HepG2 (cell line): Measurements from ENCODE around the gene VIM. TPM values are rescaled to one million over a fixed set of nuclear protein-coding genes. Genes with fewer than 3 reads are reported as not detected.

Source experiments
- ATAC-seq: fragments of 200-7000 bp; cut with Tn5 transposase; 3 replicates; pipeline ENCODE4 v1.9.1; 2020; ENCODE audit warnings: mild to moderate bottlenecking, moderate library complexity
- BruUV-seq: library from RNA; stranded (reverse); fragments of 400-500 nt; replicated peaks from 2 replicates; lab custom pipeline; 2021; lab: Mats Ljungman, UMichigan
- CTCF ChIA-PET: fragments of 300-600 bp; formaldehyde crosslinking; extraction: SDS; loops from one replicate; lab custom pipeline; 2021; ENCODE audit warnings: low total read pairs, inconsistent platforms, low intra/inter-chr PET ratio; lab: Yijun Ruan, JAX
- POLR2A ChIA-PET: fragments of 350-600 bp; sonication (Branson Sonifier 250); formaldehyde crosslinking; loops from one replicate; lab custom pipeline; 2020; ENCODE audit warnings: antibody characterized with exemption, inconsistent platforms; lab: Yijun Ruan, JAX
- DNase-seq: peaks from one replicate; pipeline ENCODE4 v3.0.0-alpha.2; 2015; ENCODE audit warnings: low spot score
- FAIRE-seq: peaks from 3 replicates; lab custom pipeline; 2011; peaks lifted over from hg19 to GRCh38; lab: Jason Lieb, UNC
- H2AFZ ChIP-seq: one replicate; pipeline ENCODE4 v1.6.1; 2011; ENCODE audit warnings: low read length, inconsistent platforms
- H3K27ac ChIP-seq: fragments of 300-600 bp; 3 replicates; pipeline ENCODE4 v1.8.0; 2011; ENCODE audit warnings: mixed run types, mild to moderate bottlenecking, mixed read lengths, low read length, inconsistent platforms; ENCODE audit not compliant: insufficient read depth; ENCODE audit errors: extremely low read length
- H3K27me3 ChIP-seq, 2 experiments: fragments of 200-600 bp in 1 of 2; 2 replicates in 1 of 2; 3 replicates in 1 of 2; pipeline versions ENCODE4 v1.6.0 to v1.8.0; 2011; ENCODE audit warnings: low read length in 2 of 2, mild to moderate bottlenecking in 2 of 2, moderate library complexity in 2 of 2, inconsistent platforms in 1 of 2; ENCODE audit not compliant: insufficient read depth in 2 of 2, control insufficient read depth in 1 of 2
- H3K36me3 ChIP-seq, 2 experiments: fragments of 200-600 bp in 1 of 2; replicated peaks in 1 of 2; 2 replicates in 1 of 2; 3 replicates in 1 of 2; pipeline versions ENCODE4 v1.5.1 to v1.8.0; 2011; ENCODE audit warnings: low read length in 2 of 2, inconsistent platforms in 1 of 2; ENCODE audit not compliant: insufficient read depth in 2 of 2, control insufficient read depth in 1 of 2
- H3K4me1 ChIP-seq: 2 replicates; pipeline ENCODE4 v1.5.1; 2012; ENCODE audit warnings: low read length, inconsistent platforms; ENCODE audit not compliant: insufficient read depth
- H3K4me2 ChIP-seq: 2 replicates; pipeline ENCODE4 v1.6.0; 2011; ENCODE audit warnings: low read depth, low read length, inconsistent platforms
- H3K4me3 ChIP-seq, 3 experiments: fragments of 200-600 bp in 1 of 3; sonication (generic), shearing (Covaris generic) in 1 of 3; replicated peaks in 1 of 3; 2 replicates each; pipeline ENCODE4 v1.5.1; 2011 to 2016; ENCODE audit warnings: low read length in 3 of 3, inconsistent platforms in 2 of 3, low read depth in 2 of 3, mild to moderate bottlenecking in 2 of 3, control low read depth in 1 of 3, mixed read lengths in 1 of 3; ENCODE audit not compliant: insufficient read depth in 1 of 3
- H3K79me2 ChIP-seq: one replicate; pipeline ENCODE4 v1.6.1; 2011; ENCODE audit warnings: low read length, inconsistent platforms; ENCODE audit not compliant: insufficient read depth
- H3K9ac ChIP-seq: 2 replicates; pipeline ENCODE4 v1.6.0; 2011; ENCODE audit warnings: mild to moderate bottlenecking, low read depth, low read length, inconsistent platforms; ENCODE audit not compliant: insufficient read depth
- H3K9me3 ChIP-seq: 2 replicates; pipeline ENCODE4 v1.5.1; 2012; ENCODE audit warnings: mild to moderate bottlenecking, low read length
- H4K20me1 ChIP-seq: 2 replicates; pipeline ENCODE4 v1.6.0; 2011; ENCODE audit warnings: inconsistent platforms, mild to moderate bottlenecking, low read length, moderate library complexity; ENCODE audit not compliant: insufficient read depth
- ATF7 ChIP-seq, 2 experiments: fragments of 450-650 bp in 1 of 2; sonication (generic) in 1 of 2; formaldehyde crosslinking in 1 of 2; IDR thresholded peaks; 2 replicates each; pipeline versions ENCODE4 v1.4.0 to v1.6.1; 2016 to 2020; ENCODE audit warnings: antibody characterized with exemption in 1 of 2, mild to moderate bottlenecking in 1 of 2, missing genetic modification reagents in 1 of 2
- DZIP1 ChIP-seq: sonication (generic); formaldehyde crosslinking; IDR thresholded peaks from 2 replicates; pipeline ENCODE4 v1.5.0; 2020; ENCODE audit warnings: mild to moderate bottlenecking, missing genetic modification reagents
- HMG20B ChIP-seq: conservative IDR thresholded peaks from 2 replicates; pipeline ENCODE4 v1.6.1; 2016; ENCODE audit warnings: missing genetic modification reagents, missing compliant biosample characterization
- KLF9 ChIP-seq: IDR thresholded peaks from 2 replicates; pipeline ENCODE4 v1.6.1; 2016; ENCODE audit warnings: low read depth
- PITX1 ChIP-seq: sonication (generic); formaldehyde crosslinking; IDR thresholded peaks from 2 replicates; pipeline ENCODE4 v1.5.1; 2020; ENCODE audit warnings: mild to moderate bottlenecking, missing genetic modification reagents
- POGK ChIP-seq: sonication (generic); formaldehyde crosslinking; conservative IDR thresholded peaks from 2 replicates; pipeline ENCODE4 v1.8.0; 2022; ENCODE audit warnings: mild to moderate bottlenecking, moderate library complexity, missing genetic modification reagents
- POGZ ChIP-seq: sonication (generic); formaldehyde crosslinking; IDR thresholded peaks from 2 replicates; pipeline ENCODE4 v1.4.0; 2020; ENCODE audit warnings: mild to moderate bottlenecking, missing genetic modification reagents
- WGBS: methylation state at CpG from one replicate; pipeline ENCODE4 v1.1.6; 2017; ENCODE audit warnings: low lambda C conversion rate; 5-methylcytosine and 5-hydroxymethylcytosine counted together
- in situ Hi-C: cut with HindIII; loops from 2 replicates; pipeline ENCODE4 v1.10.0; 2017; ENCODE audit warnings: low pct_unique_long_range_greater_than_20kb; ENCODE audit not compliant: extremely low pct_ligation_motif_present
- intact Hi-C: fragments of 100-400 bp; cut with micrococcal nuclease; formaldehyde crosslinking; loops from one replicate; pipeline ENCODE4 v1.10.0; 2022; ENCODE audit not compliant: unreplicated experiment
- polyA plus RNA-seq, 8 experiments: library from polyadenylated mRNA; depleted of rRNA in 3 of 8; stranded (reverse) in 7 of 8; unstranded in 1 of 8; fragments of >200 nt; fragmentation: Illumina TruSeq in 4 of 8; extraction: Trizol in 4 of 8; gene quantifications; 2 replicates each; pipeline versions ENCODE4 v1.2.1 to v1.2.3, GENCODE V29; 2011 to 2016; ENCODE audit warnings: low read depth in 4 of 8, missing spikeins in 1 of 8, mixed read lengths in 1 of 8; ENCODE audit not compliant: insufficient read depth in 1 of 8
- total RNA-seq, 5 experiments: library from RNA; depleted of rRNA; stranded (reverse); fragments of >200 nt; fragmentation: Illumina TruSeq; extraction: Trizol; gene quantifications; 2 replicates each; pipeline ENCODE4 v1.2.3, GENCODE V29; 2016; ENCODE audit warnings: low read depth in 1 of 5

The VIM gene
- total and polyA plus RNA-seq, 2 of the 13 experiments (the other 11 are each of a cell fraction or from before 2014, with no cell fraction given) = not detected

- TF ChIP-seq POGZ (CRISPR knock-in tag) (no peak), ATF7 (IDR thresholded peaks at IDR 0.05) (0 out of 2 replicates have a peak, but pooled peaks have one; percentile 29), ATF7 (CRISPR knock-in tag; IDR thresholded peaks at IDR 0.05) (no peak), POGK (CRISPR knock-in tag) (no peak), HMG20B (CRISPR knock-in tag) (no peak), PITX1 (CRISPR knock-in tag) (no peak), DZIP1 (CRISPR knock-in tag) (no peak), KLF9 (CRISPR knock-in tag) (no peak)
- H3K4me1 ChIP-seq = no peaks in the 10 kb centered on the region
- no peaks in the 10 kb centered on the region for H3K79me2 ChIP-seq
- no peak overlapping the region for H3K4me3 ChIP-seq
- H3K27ac ChIP-seq = no peak overlapping the region
- FAIRE-seq (no peak), ATAC-seq (no peak), DNase-seq (no peak)
- in situ Hi-C loops = no loop called here
- H3K9me3 ChIP-seq = no peaks in the 10 kb centered on the region
- H3K27me3 ChIP-seq = no peaks in the 10 kb centered on the region
- H2AFZ ChIP-seq = no peak overlapping the region
- H3K4me2 ChIP-seq = no peak overlapping the region
- H3K36me3 ChIP-seq = no peaks in the 10 kb centered on the region
- ChIA-PET POLR2A (no interaction called here), CTCF (no interaction called here)
- H4K20me1 ChIP-seq = no peaks in the 10 kb centered on the region
- WGBS = 56% methylated on average over 1 of the region's 1 CpG
- intact Hi-C loops = no loop called here
- H3K9ac ChIP-seq = no peak overlapping the region
- BruUV-seq = no TSS peak
Measured at GRCh38 chr10:17220652-17221100, 7.4 kb upstream of the VIM start.
